HepG2 (cell line): ENCODE measurements around the gene ZCCHC3. TPM values are rescaled to one million over a fixed set of nuclear protein-coding genes. Genes with fewer than 3 reads are reported as not detected.

Experiments used
- DNMT1 ChIP-seq: sonication (generic); formaldehyde crosslinking; IDR thresholded peaks from 2 replicates; pipeline ENCODE4 v1.5.1; 2020; ENCODE audit warnings: mild to moderate bottlenecking, missing genetic modification reagents
- E2F5 ChIP-seq: sonication (generic); formaldehyde crosslinking; conservative IDR thresholded peaks from 2 replicates; pipeline ENCODE4 v1.4.0; 2020; ENCODE audit warnings: missing genetic modification reagents
- EED ChIP-seq: sonication (generic); formaldehyde crosslinking; IDR thresholded peaks from 2 replicates; pipeline ENCODE4 v1.5.0; 2020; ENCODE audit warnings: mild to moderate bottlenecking, missing genetic modification reagents
- HNF1B ChIP-seq: sonication (generic); formaldehyde crosslinking; IDR thresholded peaks from 2 replicates; pipeline ENCODE4 v1.5.1; 2020; ENCODE audit warnings: mild to moderate bottlenecking, moderate library complexity, missing genetic modification reagents
- HNRNPL ChIP-seq: fragments of 200-400 bp; formaldehyde crosslinking; IDR thresholded peaks from 2 replicates; pipeline ENCODE4 v1.6.1; 2017; ENCODE audit warnings: mild to moderate bottlenecking, low read depth, low read length
- KAT7 ChIP-seq: IDR thresholded peaks from 2 replicates; pipeline ENCODE4 v1.6.1; 2018; ENCODE audit warnings: borderline replicate concordance, missing compliant biosample characterization
- MXD4 ChIP-seq: IDR thresholded peaks from 2 replicates; pipeline ENCODE4 v1.6.1; 2016; ENCODE audit warnings: mild to moderate bottlenecking, missing biosample characterization, missing genetic modification reagents
- NFE2L2 ChIP-seq: fragments of 150-350 bp; IDR thresholded peaks from 2 replicates; pipeline ENCODE4 v1.6.1; 2014; ENCODE audit warnings: low read length
- RBFOX2 ChIP-seq: fragments of 200-400 bp; formaldehyde crosslinking; IDR thresholded peaks from 2 replicates; pipeline ENCODE4 v1.6.1; 2017; ENCODE audit warnings: low read depth, mild to moderate bottlenecking, low read length
- SIX4 ChIP-seq: sonication (generic); formaldehyde crosslinking; IDR thresholded peaks from 2 replicates; pipeline ENCODE4 v1.4.0; 2020; ENCODE audit warnings: missing genetic modification reagents
- SRSF1 ChIP-seq: fragments of 200-400 bp; formaldehyde crosslinking; optimal IDR thresholded peaks from 2 replicates; pipeline ENCODE3; 2017; ENCODE audit warnings: mild to moderate bottlenecking, low read depth, low read length, moderate library complexity
- SRY ChIP-seq: sonication (generic); formaldehyde crosslinking; IDR thresholded peaks from 2 replicates; pipeline ENCODE4 v1.8.0; 2022; ENCODE audit warnings: mild to moderate bottlenecking, missing genetic modification reagents
- TBP ChIP-seq: sonication (generic); formaldehyde crosslinking; IDR thresholded peaks from 2 replicates; pipeline ENCODE4 v1.5.0; 2020; ENCODE audit warnings: missing genetic modification reagents
- TBX2 ChIP-seq: sonication (generic); formaldehyde crosslinking; IDR thresholded peaks from 2 replicates; pipeline ENCODE4 v1.5.0; 2020; ENCODE audit warnings: missing genetic modification reagents, mild to moderate bottlenecking, borderline replicate concordance
- TP53 ChIP-seq: sonication (generic); formaldehyde crosslinking; conservative IDR thresholded peaks from 2 replicates; pipeline ENCODE4 v1.4.0; 2020; ENCODE audit warnings: missing genetic modification reagents
- ZNF543 ChIP-seq: sonication (generic); formaldehyde crosslinking; IDR thresholded peaks from 2 replicates; pipeline ENCODE4 v1.4.0; 2020; ENCODE audit warnings: mild to moderate bottlenecking, missing genetic modification reagents
- ZNF609 ChIP-seq: sonication (generic); formaldehyde crosslinking; IDR thresholded peaks from 2 replicates; pipeline ENCODE4 v1.4.0; 2020; ENCODE audit warnings: mild to moderate bottlenecking, missing genetic modification reagents, borderline replicate concordance
- ZNF644 ChIP-seq: IDR thresholded peaks from 2 replicates; pipeline ENCODE4 v1.6.1; 2016; ENCODE audit warnings: low read depth
- ZNF772 ChIP-seq: sonication (generic); formaldehyde crosslinking; IDR thresholded peaks from 2 replicates; pipeline ENCODE4 v1.5.0; 2020; ENCODE audit warnings: mild to moderate bottlenecking, missing genetic modification reagents
- polyA plus RNA-seq, 8 experiments: library from polyadenylated mRNA; depleted of rRNA in 3 of 8; stranded (reverse) in 7 of 8; unstranded in 1 of 8; fragments of >200 nt; fragmentation: Illumina TruSeq in 4 of 8; extraction: Trizol in 4 of 8; gene quantifications; 2 replicates each; pipeline versions ENCODE4 v1.2.1 to v1.2.3, GENCODE V29; 2011 to 2016; ENCODE audit warnings: low read depth in 4 of 8, missing spikeins in 1 of 8, mixed read lengths in 1 of 8; ENCODE audit not compliant: insufficient read depth in 1 of 8
- total RNA-seq, 5 experiments: library from RNA; depleted of rRNA; stranded (reverse); fragments of >200 nt; fragmentation: Illumina TruSeq; extraction: Trizol; gene quantifications; 2 replicates each; pipeline ENCODE4 v1.2.3, GENCODE V29; 2016; ENCODE audit warnings: low read depth in 1 of 5
- TF ChIP-seq, protein P1 (sequence below): sonication (generic); formaldehyde crosslinking; IDR thresholded peaks from 2 replicates; pipeline ENCODE4 v1.5.0; 2020; ENCODE audit warnings: mild to moderate bottlenecking, missing genetic modification reagents

The ZCCHC3 gene
- total and polyA plus RNA-seq, 2 of the 13 experiments (the other 11 are each of a cell fraction or from before 2014, with no cell fraction given), result 46.6 to 63.0 TPM

DNA sequence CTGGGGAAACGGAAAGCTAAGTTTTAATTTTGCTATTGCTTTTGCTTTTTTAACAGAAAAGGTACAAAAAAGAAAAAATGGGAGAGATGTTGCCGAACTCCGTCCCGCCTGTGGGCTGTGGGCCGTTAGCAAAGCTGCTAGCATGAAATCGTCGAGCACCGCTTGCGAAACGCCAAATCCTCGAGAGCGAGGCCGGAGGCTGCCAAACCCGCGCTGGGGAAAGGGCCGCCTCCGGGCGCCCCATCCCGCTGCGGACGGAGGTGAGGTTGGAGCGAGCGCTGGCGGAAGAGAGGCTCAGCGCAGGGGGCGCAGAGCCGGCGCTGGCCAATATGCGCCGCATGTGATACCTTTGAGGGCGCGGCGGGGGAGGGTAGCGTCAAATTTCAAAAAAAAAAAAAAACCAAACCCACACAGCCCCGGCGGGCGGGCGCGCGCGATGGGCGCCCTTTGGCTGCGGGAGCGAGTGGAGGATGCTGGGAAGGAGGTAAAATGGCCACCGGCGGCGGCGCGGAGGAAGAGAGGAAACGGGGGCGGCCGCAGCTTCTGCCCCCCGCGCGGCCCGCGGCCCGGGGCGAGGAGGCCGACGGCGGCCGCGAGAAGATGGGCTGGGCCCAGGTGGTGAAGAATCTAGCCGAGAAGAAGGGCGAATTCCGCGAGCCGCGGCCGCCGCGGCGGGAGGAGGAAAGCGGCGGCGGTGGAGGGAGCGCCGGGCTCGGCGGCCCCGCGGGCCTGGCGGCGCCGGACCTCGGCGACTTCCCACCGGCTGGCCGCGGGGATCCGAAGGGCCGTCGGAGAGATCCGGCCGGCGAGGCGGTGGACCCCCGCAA, at the start of gene ZCCHC3 (continued):
- TF ChIP-seq ZNF609 (peak; percentile 86), SRY (peak; percentile 92), NFE2L2 (no peak), RBFOX2 (peak; percentile 100), ZNF772 (peak; percentile 100), ZNF543 (CRISPR knock-in tag) (peak; percentile 98), HNF1B (peak; percentile 99), SIX4 (peak; percentile 100), EED (CRISPR knock-in tag) (peak; percentile 90), E2F5 (CRISPR knock-in tag) (peak; percentile 93), TBX2 (CRISPR knock-in tag) (peak; percentile 99), SRSF1 (peak; percentile 97), TP53 (CRISPR knock-in tag) (peak; percentile 94), DNMT1 (no peak), MXD4 (CRISPR knock-in tag) (peak; percentile 97), HNRNPL (peak; percentile 76; the same call in 1 of the 2 replicates), KAT7 (CRISPR knock-in tag) (peak; percentile 99), ZNF644 (CRISPR knock-in tag) (peak; percentile 72; the same call in 1 of the 2 replicates), TBP (no peak)
- TF ChIP-seq, protein P1, sequence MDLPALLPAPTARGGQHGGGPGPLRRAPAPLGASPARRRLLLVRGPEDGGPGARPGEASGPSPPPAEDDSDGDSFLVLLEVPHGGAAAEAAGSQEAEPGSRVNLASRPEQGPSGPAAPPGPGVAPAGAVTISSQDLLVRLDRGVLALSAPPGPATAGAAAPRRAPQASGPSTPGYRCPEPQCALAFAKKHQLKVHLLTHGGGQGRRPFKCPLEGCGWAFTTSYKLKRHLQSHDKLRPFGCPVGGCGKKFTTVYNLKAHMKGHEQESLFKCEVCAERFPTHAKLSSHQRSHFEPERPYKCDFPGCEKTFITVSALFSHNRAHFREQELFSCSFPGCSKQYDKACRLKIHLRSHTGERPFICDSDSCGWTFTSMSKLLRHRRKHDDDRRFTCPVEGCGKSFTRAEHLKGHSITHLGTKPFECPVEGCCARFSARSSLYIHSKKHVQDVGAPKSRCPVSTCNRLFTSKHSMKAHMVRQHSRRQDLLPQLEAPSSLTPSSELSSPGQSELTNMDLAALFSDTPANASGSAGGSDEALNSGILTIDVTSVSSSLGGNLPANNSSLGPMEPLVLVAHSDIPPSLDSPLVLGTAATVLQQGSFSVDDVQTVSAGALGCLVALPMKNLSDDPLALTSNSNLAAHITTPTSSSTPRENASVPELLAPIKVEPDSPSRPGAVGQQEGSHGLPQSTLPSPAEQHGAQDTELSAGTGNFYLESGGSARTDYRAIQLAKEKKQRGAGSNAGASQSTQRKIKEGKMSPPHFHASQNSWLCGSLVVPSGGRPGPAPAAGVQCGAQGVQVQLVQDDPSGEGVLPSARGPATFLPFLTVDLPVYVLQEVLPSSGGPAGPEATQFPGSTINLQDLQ (CRISPR knock-in tag), result peak; percentile 92
